GM18873 (cell line): Measurements from ENCODE around the gene GNB5.
"Not testable (repeated sequence)": the region's sequence is repeated elsewhere in the genome, so short reads cannot be mapped to it uniquely, and the experiment has no call there.

Experiments
- ATAC-seq: cut with Tn5 transposase; IDR thresholded peaks from one replicate; pipeline ENCODE4 v1.9.1; 2021; ENCODE audit warnings: mild to moderate bottlenecking, moderate library complexity, moderate number of reproducible peaks; ENCODE audit not compliant: unreplicated experiment, low FRiP score

Gene GNB5

DNA sequence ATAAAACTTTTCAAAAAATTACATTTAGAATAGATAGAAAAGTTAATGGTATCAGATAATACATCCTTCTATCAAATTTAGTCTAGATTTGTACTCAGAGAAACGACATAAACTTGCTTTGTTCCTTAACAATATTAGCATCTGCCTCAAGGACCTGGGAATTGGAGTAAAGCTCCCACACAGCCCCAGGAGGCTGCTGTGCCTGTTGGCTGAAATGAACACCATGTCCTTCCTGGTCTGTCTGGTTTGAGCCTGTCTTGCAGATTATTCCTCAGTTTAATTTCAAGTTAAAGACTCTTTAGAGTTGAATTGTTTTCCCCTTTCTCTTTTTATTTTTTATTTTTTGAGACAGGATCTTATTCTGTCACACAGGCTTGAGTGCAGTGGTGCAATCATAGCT lies 19.4 kb downstream of the GNB5 start:
- ATAC-seq: no peak

DNA sequence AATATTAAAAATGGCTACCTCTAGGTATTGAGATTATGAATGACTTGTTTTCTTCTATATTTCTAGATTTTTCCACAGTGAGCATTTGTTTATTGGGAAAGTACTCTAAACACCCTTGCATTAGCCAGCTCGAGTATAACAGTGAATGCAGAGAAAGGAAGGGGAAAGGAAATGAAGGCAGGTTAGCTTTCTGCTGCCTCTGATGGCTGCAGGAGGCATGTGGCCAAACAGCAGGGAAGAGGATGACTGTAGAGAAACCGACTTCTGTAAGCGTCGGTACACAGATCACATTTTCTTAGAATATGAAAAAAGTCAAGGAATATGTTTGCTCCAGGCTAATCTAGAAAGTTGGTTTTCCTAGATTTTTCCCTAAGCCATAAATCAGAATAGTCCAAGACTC lies 19.8 kb downstream of the GNB5 start:
- ATAC-seq: no peak

DNA sequence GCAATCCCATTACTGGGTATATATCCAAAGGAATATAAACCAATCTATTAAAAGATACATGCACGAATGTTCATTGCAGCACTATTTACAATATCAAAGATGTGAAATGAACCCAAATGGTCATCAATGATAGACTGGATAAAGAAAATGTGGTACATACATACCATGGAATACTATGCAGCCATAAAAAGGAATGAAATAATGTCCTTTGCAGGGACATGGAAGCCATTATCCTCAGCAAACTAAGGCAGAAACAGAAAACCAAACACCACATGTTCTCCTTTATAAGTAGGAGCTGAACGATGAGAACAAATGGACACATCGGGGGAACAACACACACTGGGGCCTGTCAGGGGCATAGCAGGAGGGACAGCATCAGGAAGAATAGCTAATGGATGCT lies 21.0 kb downstream of the GNB5 start:
- not testable (repeated sequence) for ATAC-seq

DNA sequence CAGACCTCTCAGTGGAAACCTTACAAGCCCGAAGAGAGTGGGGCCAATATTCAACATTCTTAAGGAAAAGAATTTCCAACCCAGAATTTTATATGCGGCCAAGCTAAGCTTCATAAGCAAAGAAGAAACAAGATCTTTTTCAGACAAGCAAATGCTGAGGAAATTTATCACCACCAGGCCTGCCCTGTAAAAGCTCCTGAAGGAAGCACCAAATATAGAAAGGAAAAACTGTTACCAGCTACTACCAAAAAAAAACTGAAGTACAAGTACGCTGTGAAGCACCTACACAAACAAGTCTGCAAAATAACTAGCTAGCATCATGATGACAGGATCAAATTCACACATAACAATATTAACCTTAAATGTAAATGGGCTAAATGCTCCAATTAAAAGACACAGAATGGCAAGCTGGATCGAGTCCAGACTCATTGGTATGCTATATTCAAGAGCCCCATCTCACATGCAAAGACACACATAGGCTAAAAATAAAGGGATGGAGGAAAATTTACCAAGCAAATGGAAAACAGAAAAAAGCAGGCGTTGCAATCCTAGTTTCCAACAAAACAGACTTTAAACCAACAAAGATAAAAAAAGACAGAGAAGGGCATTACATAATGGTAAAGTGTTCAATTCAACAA lies 25.6 kb downstream of the GNB5 start:
- not testable (repeated sequence) for ATAC-seq

DNA sequence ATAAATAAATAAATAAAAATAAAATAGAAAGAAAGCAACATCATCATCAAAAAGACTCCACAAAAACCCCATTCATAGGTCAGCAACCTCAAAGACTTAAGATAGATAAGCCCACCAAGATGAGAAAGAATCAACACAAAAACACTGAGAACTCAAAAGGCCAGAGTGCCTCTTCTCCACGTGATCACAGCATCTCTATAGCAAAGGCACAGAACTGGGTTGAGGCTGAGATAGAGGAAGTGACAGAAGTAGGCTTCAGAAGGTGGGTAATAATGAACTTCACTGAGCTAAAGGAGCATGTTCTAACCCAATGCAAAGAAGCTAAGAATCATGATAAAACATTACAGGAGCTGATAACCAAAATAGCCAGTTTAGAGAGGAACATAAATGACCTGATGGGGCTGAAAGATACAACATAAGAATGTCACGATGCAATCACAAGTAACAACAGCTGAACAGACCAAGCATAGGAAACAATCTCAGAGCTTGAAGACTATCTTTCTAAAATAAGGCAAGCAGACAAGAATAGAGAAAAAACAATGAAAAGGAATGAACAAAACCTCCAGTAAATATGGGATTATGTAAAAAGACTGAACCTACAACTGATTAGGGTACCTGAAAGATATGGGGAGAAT lies 26.4 kb downstream of the GNB5 start:
- no peak for ATAC-seq

DNA sequence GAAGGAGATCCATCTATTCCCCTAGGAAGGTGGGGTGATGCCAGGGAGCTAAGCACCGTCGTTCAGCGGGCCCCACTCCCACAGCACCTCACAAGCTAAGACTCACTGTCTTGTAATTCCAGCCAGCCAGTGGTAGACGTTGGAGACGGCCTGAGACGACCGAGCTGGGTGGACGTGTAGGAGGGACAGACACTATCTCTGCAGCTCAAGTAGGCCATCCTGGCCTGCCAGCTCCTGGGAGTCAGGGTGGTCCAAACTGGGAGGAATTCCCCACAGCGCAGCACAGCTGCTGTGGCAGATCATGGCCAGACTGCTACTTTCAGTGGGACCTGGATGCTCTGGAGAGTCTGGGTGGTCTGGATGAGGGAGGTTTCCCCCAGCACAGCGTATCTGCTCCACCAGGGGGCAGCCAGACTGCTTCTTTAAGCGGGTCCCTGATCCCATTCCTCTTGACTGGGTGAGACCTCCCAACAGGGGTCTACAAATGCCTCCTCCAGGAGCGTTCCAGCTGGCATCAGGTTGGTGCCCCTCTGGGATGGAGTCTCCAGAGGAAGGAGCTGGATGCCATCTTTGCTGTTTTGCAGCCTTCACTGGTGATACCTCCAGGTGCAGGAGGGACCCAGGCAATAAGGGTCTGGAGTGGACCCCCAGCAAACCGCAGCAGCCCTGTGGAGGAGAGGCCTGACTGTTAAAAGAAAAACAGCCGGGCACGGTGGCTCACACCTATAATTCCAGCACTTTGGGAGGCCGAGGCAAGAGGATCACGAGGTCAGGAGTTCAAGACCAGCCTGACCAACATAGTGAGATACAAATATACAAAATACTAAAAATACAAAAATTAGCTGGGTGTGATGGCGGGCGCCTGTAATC lies 27.6 kb downstream of the GNB5 start:
- no peak for ATAC-seq

DNA sequence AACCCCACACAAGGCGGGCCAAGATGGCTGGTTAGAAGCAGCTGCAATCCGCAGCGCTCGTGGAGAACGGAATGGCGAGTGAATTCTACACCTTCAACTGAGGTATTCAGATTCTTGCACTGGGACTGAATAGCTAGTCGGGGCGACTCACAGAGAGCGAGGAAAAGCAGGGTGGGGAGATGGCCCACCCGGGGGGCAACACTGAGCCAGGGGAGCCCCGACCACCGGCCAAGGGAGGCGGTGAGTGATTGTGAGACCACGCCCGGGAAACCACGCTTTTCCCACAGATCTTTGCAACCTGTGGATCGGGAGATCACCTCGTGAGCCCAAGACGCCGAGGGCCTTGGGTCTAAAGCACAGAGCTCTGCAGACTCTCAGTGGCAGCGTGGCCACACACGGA lies 28.3 kb downstream of the GNB5 start:
- ATAC-seq: no peak

DNA sequence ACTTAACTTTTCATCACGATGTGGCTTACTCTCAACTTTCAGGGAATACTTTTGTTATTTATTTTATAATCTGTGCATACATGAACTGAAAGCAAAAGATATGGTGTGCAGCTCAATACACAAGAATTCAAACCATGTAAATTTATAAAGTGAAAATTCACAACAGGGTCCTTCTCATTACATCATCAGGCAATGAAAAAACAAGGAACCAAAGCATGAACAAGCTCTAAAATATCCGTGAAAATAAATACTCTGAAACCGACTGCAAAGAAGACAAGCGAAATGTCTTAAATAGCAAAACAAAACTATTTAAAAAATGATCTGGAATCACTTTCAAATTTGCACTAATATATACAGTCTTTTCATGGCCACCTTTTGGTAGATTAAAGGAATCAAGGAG lies 28.9 kb downstream of the GNB5 start:
- no peak for ATAC-seq

DNA sequence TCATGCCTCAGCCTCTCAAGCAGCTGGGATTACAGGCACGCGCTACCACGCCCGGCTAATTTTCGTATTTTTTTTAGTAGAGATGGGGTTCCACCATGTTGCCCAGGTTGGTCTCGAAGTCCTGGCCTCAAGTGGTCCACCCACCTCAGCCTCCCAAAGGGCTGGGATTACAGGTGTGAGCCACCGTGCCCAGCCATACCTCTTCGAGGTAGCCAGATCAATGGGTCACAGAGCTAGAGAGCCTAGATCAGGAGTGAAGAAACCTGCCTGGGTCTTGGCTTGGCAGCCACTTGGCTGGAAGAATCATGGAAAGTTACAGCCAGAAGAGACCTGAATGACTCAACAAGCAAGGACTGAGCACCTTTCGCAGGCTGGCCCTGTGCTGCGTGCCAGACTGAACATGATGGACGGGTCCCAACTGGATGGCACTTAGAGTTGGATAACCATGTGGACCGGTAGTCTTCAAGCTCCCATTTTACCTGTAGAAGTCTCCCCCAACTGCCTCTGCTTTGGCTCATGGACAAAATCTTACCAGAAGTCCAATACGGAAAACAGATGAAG lies 29.7 kb downstream of the GNB5 start:
- ATAC-seq: no peak

DNA sequence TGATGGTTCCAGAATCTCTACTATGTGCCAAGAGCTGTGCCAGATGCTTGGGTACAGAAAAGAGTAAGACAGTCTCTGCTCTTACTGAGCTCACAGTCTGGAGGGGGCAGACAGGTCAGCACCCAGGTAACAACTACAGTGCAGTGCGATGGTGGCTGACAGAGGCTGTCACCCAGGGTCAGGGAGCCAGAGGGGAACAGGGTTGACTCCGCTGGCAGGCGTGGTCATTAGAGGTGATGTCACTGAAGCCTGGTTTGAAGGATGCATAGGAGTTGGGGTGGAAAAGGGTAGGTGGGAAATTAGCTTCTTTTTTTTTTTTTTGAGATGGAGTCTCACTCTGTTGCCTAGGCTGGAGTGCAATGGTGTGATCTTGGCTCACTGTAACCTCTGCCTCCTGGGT lies 31.5 kb downstream of the GNB5 start:
- no peak for ATAC-seq

DNA sequence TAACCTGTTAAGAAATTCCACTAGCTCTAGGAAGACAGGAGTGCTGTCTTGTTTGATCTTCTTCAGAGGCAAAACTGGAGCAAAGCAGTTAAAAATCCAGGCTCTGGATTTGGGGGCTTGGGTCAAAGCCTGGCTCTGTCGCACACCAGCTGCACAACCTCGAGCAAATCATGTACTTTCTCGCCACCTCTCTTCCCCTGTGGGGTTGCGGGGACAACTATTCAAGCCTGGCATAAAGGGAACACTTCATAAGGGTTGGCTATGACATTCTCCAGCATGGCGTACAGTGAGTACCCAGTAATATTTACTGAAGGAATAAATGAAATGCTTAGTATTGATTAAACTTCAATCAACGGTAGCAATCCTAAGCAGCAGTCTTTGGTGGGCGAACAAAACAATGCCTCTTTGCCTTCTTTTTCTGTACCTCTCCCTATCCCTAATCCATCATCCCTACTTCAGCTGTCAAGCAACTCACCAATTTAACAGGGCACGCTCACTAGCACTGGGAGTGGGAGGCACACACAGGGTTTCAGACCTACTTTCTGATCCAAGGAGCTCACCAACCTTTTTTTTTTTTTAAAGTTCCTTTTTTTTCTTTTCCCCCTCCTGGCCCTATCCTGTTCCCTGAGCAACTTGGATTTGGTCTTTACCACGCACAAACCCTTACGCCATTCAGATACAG lies 33.0 kb downstream of the GNB5 start:
- no peak for ATAC-seq

DNA sequence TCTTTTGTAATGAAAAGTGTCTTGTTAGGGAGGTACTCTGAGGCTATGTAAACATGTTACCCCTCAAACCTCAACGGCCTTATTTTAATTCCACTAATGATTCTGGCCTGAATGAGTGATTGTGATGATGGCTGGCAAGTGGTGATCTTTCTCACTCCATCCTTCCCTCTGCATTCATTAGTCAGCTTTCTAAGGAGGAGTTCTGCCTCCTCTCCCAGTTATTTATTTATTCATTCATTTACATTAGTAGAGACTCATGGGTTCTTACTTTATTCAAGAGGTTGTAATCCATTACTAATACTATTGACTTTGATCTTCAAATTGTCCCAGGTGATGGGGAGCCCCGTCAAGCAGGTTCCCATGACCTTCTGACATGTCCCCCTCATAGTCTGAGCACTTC lies 35.3 kb downstream of the GNB5 start:
- no peak for ATAC-seq

DNA sequence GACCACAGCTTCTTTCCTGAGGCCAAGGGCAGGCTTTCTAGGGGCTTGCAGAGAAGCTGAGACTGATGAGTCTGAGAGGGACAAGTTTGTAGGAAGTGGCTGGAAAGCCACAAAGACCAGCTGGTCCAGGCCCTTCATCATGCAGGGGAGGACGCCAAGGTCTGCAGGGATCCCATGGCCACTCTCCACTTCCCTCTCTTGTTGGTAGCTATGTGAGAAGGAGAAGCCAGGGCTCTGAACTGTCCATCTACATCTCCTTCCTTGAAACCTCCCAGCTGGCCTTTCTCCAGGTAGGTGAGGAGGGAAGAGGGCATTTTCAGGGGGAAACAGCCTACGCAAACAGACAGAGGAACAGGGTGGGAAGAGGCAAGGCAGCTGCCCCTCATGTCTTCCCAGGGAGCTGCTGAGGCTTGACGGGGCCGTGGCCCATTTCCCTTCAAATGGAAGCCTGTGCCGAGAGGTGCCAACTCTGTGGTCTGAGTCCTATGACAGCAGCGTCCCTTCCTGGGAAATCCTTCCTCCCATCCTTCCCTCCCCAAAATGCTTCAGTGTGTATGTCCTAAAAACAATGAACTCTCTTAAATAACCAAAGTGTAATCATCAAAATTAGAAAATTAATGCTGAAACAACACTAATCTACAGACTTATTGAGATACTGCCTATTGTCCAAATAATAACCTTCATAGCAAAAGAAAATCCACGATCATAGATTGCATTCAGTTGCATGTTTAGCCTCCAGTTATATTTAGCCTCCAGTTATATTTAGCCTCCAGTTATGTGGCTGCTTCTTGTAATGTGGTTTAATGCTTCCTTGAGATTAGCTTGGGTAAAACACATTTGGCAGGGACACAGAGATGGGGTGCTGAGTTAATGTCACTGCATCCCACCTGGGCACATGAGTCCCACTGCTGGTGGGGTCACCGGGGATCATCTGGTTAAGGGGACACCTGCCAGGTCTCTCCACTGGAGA lies 36.0 kb downstream of the GNB5 start:
- ATAC-seq: no peak

DNA sequence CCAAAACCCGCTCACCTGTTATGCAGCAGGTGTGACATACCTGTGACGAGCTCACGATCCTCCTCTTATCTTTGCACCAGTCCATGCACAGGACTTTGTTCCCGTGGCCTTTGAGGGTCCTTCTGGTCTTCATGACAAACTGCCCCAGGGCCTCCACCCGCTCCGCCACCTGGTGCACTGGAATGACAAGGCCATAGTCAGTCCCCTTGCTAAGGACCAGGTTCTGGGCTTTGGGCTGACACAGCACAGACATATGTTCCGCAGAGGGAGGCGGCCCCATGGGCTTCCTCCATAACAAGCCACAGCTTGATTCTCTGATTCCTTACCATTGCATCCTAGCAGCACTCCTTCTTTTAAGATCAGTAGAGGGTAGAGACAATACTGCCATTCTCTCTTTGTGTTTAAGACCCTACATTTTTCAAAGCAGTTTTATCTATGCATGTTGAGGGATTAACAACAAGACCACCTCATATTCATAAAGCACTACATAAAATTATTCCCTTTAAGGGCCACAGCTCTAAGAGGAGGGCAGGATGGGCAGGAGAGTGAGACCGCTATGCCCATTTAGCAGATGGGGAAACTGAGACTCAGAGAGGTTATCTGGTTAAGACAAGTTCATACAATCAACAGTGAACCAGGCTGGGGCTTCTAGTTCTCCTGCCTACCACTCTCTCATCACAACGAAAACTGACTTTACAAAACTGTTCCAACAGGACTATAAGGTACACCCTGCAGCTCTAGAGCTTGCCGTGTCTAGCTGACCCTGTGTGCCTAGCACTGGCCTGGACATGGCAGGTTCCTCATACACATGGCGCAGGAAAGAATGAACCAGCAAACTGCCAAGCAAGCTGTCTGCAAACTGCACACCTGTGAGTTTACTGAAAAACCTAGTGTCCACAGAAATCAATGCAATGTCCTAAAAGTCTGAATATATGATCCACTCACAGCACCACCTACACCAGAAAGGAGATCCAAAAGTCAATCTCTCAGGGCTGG lies 37.0 kb downstream of the GNB5 start:
- ATAC-seq: no peak

DNA sequence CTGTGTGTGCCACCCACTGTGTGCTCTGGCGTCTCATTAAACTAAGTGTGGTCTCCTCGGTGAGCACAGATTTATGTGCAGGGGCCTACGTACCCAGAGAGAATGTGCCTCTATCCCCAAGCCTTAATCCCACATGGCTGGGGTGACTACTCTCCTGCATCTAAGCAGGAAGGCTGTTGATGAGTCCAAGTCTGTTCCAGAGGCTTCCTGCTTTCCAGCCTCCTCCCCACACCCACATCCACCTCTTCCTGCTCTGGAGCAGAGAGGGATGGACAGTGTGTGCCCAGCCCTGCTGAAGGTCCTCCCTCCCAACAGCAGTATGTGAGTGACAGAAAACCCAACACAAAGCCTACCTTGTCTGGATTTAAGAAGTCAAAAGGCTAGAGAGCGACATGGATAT lies 39.8 kb downstream of the GNB5 start:
- ATAC-seq: no peak

DNA sequence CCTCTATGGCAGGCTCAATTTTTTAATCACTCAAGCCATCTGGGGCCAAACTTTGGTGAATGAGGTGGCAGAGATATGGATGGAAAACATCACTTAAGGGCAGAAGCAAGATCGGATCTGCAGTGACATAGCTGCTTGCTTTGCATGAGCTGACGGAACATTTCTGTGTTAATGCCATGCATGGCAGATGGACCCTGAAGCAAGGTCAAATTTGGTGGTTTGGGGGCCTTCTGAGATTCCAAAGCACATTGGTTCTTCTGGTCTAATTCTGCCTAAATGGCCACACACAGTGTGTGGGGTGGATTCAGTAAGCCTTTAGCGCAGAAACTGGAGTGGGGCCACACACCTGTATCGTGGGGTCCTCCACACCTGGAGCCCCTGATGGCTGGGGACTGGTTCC lies 40.3 kb downstream of the GNB5 start:
- ATAC-seq: no peak

DNA sequence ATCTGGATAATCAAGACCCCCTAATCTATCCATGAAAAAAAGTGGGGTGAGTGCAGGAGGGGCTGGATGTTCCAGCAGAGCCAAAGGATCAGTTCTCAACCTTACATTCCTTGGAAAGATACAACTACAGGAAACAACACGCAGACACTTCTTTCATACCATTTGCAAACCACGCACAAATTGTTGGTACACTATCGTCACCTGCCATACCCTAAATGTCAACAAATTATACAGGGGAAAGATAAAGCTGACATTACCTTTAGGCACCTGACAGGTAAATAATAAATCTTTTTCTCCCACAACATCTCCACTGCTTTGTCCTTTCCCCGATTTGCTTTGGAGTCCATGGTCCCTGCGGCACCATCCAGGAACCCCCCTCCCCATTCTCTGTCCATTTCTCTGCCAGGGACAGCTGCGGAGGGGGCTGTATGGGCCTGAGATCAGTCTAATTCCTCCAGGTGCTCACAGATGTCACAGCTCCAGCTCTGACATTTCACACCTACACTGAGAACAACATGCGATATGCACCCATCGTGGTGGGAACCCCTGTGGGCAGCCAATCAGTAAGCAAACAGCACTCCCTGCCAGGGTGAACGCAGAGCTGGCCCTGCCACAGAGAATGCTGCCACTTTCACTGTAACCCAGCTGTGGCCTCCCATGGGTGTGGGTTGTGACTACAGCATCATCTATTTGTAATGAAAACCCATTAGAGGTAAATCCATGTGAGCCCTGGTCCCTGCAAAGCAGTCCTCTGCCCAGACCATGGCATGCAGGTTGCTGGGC lies 41.0 kb downstream of the GNB5 start:
- no peak for ATAC-seq

DNA sequence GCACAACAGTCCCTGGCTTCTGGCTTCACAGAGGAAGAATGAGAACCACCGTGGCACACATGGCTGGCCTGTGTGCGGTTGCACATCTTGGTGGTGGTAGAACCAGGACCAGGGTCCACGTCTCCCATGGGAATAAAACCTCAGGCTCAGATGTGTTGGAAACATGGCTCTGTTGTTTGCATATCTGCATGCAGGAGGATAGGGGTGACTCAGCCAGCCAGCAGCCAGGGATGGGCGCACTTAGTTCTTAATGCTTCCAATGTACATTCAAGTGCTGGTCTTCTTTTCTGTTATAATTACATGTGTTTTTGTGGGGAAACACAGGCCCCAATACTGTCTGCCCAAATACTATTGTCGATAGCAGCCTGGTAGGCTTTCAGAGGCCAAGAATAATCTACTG lies 42.8 kb downstream of the GNB5 start:
- no peak for ATAC-seq
